Measurements from ENCODE around the gene DCC. TPM values are rescaled to one million over a fixed set of nuclear protein-coding genes. Genes with fewer than 3 reads are reported as not detected.

Gene DCC
- total RNA-seq, 4 donors from 2014 or later = 0.16 TPM; not detected in 3

DNA sequence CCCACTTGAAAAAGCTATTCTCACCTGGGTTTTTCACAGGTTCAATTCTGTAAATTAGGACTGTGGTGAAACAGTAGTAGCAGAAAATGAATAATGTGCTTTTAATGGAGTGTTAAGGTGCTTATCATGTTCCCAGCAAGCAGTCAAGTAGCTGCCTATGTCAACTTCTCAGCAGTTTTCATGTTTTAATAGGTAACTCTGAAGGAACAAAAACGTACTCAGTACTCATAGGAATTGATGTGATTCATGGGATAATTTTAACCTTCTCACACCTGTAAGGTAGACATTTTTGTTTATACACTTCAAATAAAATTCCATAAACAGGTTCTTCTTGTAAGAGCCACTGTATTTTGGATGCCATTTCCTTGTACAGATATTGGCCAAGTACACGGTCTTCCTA lies 1082.9 kb downstream of the DCC start:
- Histone ChIP-seq H3K27me3 (no peaks in the 10 kb centered on the region), H3K36me3 (no peaks in the 10 kb centered on the region), H3K4me1 (no peaks in the 10 kb centered on the region), H3K9me3 (no peaks in the 10 kb centered on the region), H3K27ac (no peak overlapping the region), H3K4me3 (no peak overlapping the region)
- no peak for DNase-seq (ENCODE audit: low spot score in 2 of 2)
- TF ChIP-seq POLR2A (IDR thresholded peaks at IDR 0.05) (no peak), POLR2AphosphoS5 (IDR thresholded peaks at IDR 0.05) (no peak), EP300 (IDR thresholded peaks at IDR 0.05) (no peak)
- TF ChIP-seq, protein P1, sequence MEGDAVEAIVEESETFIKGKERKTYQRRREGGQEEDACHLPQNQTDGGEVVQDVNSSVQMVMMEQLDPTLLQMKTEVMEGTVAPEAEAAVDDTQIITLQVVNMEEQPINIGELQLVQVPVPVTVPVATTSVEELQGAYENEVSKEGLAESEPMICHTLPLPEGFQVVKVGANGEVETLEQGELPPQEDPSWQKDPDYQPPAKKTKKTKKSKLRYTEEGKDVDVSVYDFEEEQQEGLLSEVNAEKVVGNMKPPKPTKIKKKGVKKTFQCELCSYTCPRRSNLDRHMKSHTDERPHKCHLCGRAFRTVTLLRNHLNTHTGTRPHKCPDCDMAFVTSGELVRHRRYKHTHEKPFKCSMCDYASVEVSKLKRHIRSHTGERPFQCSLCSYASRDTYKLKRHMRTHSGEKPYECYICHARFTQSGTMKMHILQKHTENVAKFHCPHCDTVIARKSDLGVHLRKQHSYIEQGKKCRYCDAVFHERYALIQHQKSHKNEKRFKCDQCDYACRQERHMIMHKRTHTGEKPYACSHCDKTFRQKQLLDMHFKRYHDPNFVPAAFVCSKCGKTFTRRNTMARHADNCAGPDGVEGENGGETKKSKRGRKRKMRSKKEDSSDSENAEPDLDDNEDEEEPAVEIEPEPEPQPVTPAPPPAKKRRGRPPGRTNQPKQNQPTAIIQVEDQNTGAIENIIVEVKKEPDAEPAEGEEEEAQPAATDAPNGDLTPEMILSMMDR (IDR thresholded peaks at IDR 0.05) = no peak
- WGBS = 51% methylated on average over 2 of the region's 2 CpGs

DNA sequence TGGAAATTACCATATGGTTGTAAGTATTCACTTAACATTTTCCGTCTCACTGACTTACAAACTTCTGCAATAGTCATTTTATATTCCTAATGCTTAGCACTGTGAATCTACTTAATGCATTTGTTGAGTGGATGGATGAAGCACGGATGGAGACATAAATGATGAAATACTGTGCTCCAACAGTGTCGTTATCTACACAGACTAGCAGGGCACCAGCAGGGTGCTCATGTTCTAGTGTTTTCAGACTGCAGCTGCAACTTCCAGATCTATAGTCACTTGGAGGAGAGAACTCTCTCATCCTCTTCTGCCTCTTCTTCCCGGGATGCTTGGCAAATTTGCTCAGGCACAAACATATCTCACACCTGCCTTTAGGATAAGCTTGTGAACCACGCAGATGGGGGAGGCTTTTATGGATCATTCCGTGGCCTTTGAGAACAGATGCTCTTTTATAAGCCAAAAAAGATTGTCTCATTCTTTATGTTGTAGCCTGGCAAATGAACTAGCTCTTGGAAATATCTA lies 1086.7 kb downstream of the DCC start:
- no peak overlapping the region for H3K27ac ChIP-seq
- no peaks in the 10 kb centered on the region for H3K27me3 ChIP-seq
- H3K36me3 ChIP-seq = no peaks in the 10 kb centered on the region
- H3K4me1 ChIP-seq = no peaks in the 10 kb centered on the region
- H3K4me3 ChIP-seq = no peak overlapping the region
- DNase-seq (ENCODE audit: low spot score in 2 of 2) = no peak
- TF ChIP-seq POLR2A (IDR thresholded peaks at IDR 0.05) (no peak), EP300 (IDR thresholded peaks at IDR 0.05) (no peak), POLR2AphosphoS5 (IDR thresholded peaks at IDR 0.05) (no peak)
- TF ChIP-seq, protein P1 (IDR thresholded peaks at IDR 0.05) = no peak
- H3K9me3 ChIP-seq = no peaks in the 10 kb centered on the region
- 71% methylated on average over 6 of the region's 6 CpGs for WGBS

DNA sequence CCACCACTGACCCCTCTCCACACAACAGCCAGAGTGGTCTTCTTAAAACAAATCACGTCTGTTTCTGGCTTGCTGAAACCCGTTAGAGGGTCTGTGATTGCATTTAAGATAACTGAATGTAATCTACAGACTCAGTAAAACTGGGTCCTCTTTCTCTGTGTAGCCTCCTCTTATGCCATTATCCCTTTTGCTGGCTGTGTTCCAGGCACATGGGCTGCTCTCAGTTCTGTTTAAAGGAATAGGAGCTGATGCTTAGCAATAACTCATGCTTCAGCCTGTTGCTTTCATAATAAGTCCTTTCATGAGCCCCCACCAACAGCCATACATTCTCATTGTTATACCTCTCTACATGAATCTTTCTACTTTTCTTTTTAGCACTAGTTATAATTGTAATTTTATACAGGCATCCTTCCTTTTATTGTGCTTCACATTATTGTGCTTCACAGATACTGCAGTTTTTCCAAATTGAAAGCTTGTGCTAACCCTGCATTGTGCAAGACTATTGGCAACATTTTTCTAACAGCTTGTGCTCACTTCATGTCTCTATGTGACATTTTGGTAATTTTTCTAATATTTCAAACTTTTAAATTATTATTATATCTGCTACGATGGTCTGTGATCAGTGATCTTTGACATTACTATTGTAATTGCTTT lies 1101.9 kb downstream of the DCC start:
- TF ChIP-seq EP300 (IDR thresholded peaks at IDR 0.05) (no peak), POLR2A (IDR thresholded peaks at IDR 0.05) (no peak), POLR2AphosphoS5 (IDR thresholded peaks at IDR 0.05) (no peak)
- TF ChIP-seq, protein P1 (IDR thresholded peaks at IDR 0.05) = no peak
- Histone ChIP-seq H3K27ac (no peak overlapping the region), H3K36me3 (no peaks in the 10 kb centered on the region), H3K9me3 (no peaks in the 10 kb centered on the region), H3K4me1 (no peaks in the 10 kb centered on the region), H3K4me3 (no peak overlapping the region), H3K27me3 (no peaks in the 10 kb centered on the region)
- whole genome bisulfite sequencing = 67% methylated on average over 3 of the region's 3 CpGs
- no peak for DNase-seq (ENCODE audit: low spot score in 2 of 2)

DNA sequence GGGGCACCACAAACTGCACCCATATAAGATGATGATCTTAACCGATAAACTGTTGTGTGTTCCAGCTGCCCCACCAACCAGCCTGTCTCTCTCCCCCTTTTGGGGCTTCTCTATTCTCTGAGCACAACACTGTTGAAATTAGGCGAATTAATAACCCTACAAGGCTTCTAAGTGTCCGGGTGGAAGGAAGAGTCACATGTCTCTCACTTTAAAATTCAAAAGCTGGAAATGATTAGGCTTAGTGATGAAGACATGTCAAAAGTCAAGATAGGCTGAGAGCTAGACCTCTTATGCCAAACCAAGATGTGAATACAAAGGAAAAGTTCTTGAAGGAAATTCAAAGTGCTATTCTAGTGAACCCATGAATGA lies 1102.4 kb downstream of the DCC start:
- H3K27ac ChIP-seq = no peak overlapping the region
- no peaks in the 10 kb centered on the region for H3K36me3 ChIP-seq
- H3K4me1 ChIP-seq = no peaks in the 10 kb centered on the region
- TF ChIP-seq POLR2AphosphoS5 (IDR thresholded peaks at IDR 0.05) (no peak), EP300 (IDR thresholded peaks at IDR 0.05) (no peak), POLR2A (IDR thresholded peaks at IDR 0.05) (no peak)
- TF ChIP-seq, protein P1 (IDR thresholded peaks at IDR 0.05) = no peak
- 68% methylated on average over 3 of the region's 3 CpGs for WGBS
- no peaks in the 10 kb centered on the region for H3K27me3 ChIP-seq
- DNase-seq (ENCODE audit: low spot score in 2 of 2) = no peak
- no peaks in the 10 kb centered on the region for H3K9me3 ChIP-seq
- H3K4me3 ChIP-seq = no peak overlapping the region

DNA sequence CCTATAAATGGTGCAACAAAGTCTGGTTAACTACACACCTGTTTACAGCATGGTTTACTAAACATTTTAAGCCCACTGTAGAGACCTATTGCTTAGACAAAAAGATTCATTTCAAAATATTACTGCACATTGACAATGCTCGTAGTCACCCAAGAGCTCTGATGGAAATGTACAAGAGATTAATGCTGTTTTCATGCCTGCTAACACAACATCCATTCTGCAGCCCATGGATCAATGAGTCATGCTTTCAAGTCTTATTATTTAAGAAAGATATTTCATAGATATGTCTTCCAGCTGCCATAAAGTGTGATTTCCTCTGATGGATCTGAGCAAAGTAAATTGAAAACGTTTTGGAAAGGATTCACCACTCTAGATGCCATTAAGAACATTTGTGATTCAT lies 1103.3 kb downstream of the DCC start:
- no peak overlapping the region for H3K27ac ChIP-seq
- DNase-seq (ENCODE audit: low spot score in 2 of 2) = no peak
- TF ChIP-seq EP300 (IDR thresholded peaks at IDR 0.05) (no peak), POLR2AphosphoS5 (IDR thresholded peaks at IDR 0.05) (no peak), POLR2A (IDR thresholded peaks at IDR 0.05) (no peak)
- TF ChIP-seq, protein P1 (IDR thresholded peaks at IDR 0.05) = no peak
- H3K36me3 ChIP-seq = no peaks in the 10 kb centered on the region
- no peaks in the 10 kb centered on the region for H3K27me3 ChIP-seq
- H3K9me3 ChIP-seq = no peaks in the 10 kb centered on the region
- no peaks in the 10 kb centered on the region for H3K4me1 ChIP-seq
- H3K4me3 ChIP-seq = no peak overlapping the region
- WGBS = 46% methylated on average over 2 of the region's 2 CpGs
